NAMALWA (cell line): ENCODE measurements around the gene HEMGN.
A peak's percentile ranks its signal among the peaks of the same experiment; 100 is the strongest.
"Not testable (repeated sequence)": the region's sequence is repeated elsewhere in the genome, so short reads cannot be mapped to it uniquely, and the experiment has no call there.

Experiments used
- DNase-seq: peaks from one replicate; pipeline ENCODE4 v3.0.0-alpha.2; 2015; ENCODE audit warnings: low spot score

Gene HEMGN

GRCh38 chr9:97938081-97938644 lies at the start of gene HEMGN:
Gene HEMGN (minus strand): TSS chr9:97938172. CDS start chr9:97938136, 36 bp downstream.
- peak; percentile 56 for DNase-seq

- DNase-seq, result peak; percentile 79
These were observed 49.5 kb upstream of the HEMGN start for GRCh38 chr9:97987487-97987886.

DNA sequence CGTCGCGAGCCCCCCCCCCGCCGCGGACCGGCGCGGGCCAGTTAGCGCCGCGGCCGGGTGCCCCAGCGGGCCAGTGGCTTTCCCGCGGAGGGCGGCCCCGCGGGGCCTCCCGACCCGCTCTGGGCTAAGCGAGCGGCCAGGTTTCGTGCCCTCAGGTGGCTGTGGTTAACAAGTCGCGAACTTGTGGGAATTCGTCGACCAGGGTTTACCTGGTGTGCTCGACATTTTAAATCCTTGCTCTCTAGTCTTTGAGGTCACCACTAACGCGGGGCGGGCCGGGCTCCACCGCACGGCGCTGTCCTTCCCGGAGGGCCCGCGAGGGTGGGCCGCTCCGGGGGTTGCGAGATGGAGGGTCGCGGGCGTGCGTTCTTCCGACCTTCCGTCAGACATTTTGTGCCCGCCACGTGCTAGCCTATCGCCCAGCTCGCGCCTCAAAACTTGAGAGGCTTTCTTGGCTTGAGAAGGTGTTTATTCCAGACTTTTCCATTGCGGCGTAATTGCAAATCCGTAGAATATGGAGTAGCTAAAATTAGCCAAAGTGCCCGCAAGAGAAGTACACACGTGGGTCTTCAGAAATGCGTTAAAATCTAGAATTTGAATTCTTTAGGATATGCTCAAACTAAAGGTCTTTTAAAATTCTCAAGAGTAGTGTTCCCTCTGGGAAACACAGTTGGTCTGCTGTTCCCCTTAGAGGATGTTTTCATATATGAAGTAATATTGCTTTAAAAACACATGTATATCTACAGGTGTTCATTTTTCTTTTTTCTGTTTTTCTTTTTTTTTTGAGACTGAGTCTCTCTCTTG lies 47.3 kb upstream of the HEMGN start:
- peak; percentile 66 for DNase-seq

GRCh38 chr9:97984188-97985057 lies 46.5 kb upstream of the HEMGN start:
- DNase-seq, result peak; percentile 79

- peak; percentile 54 for DNase-seq
These were observed 45.7 kb upstream of the HEMGN start for GRCh38 chr9:97983589-97984187.

DNA sequence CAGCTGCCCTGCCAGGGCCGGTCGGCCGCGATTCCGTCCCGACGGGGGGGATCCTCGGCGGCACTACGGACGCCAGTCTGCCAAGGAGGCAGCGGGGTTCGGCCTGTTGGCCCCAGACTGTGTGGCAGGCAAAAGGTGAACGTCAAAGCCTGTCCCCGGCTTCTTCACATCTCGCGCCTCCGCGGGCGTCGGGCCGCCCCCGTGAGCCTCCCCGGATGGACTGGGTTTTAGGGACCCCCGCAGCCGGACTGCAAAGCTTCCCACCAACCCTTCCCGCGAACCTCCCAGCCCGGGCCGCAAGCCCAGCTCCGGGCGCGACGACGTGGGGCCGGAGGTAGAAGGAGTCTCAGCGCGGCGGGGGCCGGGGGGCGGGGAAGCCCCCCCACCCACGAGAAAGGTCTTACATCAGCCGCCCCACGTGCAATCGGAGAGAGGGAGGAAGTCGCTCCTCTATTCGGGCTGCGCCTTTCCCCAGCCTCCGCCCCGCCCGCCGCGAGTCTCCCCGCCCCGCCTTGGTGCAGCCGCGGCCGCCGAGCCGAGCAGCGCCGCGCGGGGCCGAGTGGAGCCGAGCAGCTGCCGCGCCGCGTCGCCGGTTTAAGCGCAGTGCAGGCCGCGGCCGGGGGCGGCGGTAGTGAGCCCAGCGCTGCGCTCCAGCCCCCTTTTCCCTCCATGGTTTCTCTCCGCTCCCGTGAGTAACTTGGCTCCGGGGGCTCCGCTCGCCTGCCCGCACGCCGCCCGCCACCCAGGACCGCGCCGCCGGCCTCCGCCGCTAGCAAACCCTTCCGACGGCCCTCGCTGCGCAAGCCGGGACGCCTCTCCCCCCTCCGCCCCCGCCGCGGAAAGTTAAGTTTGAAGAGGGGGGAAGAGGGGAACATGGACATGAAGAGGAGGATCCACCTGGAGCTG lies 45.0 kb upstream of the HEMGN start, which contains the start of gene ANP32B:
ANP32B (plus strand) TSS at position 659 of the 906 bp plus-strand sequence; CDS start at position 874, 215 bp downstream.
- peak; percentile 94 for DNase-seq

GRCh38 chr9:97981846-97982682 lies 44.1 kb upstream of the HEMGN start:
- DNase-seq, result peak; percentile 55

DNA sequence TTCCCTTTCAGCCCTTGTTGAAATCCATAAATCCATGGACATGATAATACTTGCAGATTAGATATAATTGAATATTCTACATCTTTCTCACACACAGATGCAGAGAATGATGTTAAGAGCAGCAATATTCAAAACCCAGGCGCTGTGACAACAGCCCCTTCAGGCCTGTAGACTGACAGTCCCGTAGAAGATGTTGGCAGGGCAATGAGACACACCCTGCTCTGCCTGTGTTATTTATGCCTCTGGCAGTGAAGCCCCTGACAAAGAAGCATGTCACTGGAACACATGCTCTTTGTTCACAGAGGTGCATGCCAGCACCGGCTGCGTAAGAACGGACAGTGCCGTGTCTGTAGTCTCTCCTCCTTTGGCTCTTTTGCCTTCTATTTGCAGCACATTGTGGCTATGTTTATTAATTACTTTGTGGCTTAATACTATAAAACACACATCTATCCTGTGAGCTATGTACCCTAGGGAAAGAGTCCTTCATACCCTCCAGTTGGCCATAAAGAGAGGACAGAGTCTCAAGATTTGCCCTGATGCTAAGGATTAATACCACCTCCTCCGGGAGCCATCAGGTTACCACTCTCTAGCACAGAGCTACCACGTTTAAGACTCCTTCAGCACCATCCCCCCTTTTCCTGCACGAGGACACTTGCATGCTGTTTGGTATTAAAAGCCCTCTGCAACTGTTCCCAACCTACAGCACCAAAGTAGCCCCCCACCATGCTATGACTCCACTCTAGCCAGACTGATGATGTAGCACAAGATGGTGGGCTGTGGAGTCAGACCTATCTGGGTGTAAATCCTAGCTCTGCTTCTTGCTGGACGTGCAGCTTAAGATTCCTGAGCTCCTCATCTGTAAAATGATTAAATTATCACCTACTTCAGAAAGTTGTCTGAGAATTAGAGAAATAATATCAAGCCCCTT lies 43.2 kb upstream of the HEMGN start:
- no peak for DNase-seq

GRCh38 chr9:97980479-97980803 lies 42.5 kb upstream of the HEMGN start:
- DNase-seq, result no peak

DNA sequence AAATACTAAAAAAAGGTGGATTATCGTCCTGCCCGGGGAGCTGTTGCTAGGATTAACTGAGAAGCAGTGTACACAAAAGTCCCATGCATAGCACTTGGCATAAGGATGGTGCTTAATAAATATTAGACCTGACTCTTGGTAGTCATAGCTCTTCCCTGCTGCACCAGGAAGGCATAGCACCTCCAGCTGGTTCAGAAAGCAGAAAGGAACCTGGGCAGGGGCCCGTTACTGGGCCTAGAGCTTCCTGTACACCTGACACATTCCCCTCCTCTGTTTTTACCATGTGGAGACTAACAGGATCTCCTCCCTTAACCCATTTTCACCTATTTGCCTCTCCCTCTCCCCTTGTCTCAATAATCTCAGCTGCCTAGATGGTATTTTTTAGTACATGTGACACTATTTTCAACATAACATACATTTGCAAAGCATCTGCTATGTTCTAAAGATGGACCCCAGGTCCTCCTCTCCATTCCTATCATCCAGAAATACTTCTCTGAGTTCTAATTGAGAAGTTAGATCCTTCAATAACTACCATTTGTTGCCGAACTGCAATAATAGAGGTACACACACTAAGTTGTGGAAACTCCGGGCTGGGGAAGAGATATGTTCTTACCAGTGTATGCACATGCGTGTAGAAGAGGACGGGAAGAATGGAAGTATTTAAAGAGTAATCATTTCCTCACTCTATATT lies 42.0 kb upstream of the HEMGN start:
- DNase-seq, result no peak

GRCh38 chr9:97978371-97979130 lies 40.6 kb upstream of the HEMGN start:
- no peak for DNase-seq

- not testable (repeated sequence) for DNase-seq
These were observed 38.7 kb upstream of the HEMGN start for GRCh38 chr9:97976633-97977032.

- no peak for DNase-seq
These were observed 37.4 kb upstream of the HEMGN start for GRCh38 chr9:97975376-97975775.

- DNase-seq, result no peak
These were observed 34.8 kb upstream of the HEMGN start for GRCh38 chr9:97972753-97973152.

GRCh38 chr9:97970165-97970564 lies 32.2 kb upstream of the HEMGN start:
- no peak for DNase-seq

DNA sequence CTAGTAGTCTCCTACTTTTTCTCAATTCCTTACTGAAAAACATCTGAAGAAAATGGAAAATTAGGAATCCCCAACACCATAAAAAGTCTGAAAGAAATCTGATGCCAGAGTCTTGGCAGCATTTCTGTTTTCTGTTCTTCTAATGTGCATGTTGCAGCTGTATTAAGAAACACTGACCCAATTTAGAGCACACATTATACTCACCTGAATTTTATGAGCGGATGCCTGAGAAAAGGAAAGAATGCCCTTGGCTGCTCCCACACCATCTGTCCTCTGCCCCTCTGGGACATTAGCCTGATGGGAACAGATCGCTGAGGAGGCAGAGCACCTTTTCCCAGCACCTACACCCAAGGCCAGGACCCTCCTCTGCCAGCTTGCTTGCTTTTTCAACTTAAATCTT lies 31.0 kb upstream of the HEMGN start:
- no peak for DNase-seq

- no peak for DNase-seq
These were observed 28.5 kb upstream of the HEMGN start for GRCh38 chr9:97966493-97966892.

DNA sequence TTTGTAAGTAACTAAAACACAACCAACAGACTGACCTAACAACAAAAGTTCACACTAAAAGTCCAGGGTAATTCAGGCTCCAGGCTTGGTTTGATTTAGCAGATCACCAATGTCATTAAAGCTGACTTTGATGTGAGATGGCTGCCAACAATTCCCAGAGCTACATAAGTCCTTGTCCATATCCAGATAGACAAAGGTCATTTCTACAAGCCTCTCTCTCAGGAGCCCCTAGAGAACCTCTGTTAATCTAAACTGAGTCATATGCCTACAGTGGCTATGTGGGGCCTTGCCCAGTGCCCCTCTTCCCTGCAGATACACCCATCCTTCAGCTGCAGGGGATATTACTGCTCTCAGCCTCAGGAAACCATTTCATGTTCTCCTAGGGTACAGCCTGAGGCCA lies 26.9 kb upstream of the HEMGN start:
- no peak for DNase-seq
